IMR-90 (cell line): ENCODE measurements around the gene DOCK4. TPM values are rescaled to one million over a fixed set of nuclear protein-coding genes. Genes with fewer than 3 reads are reported as not detected.

ENCODE experiments used
- ATAC-seq: fragments of 200-7000 bp; cut with Tn5 transposase; 2 replicates; pipeline ENCODE4 v1.9.1; 2020; ENCODE audit warnings: low read depth, mild to moderate bottlenecking, moderate library complexity
- BruUV-seq: library from RNA; stranded (reverse); fragments of 400-500 nt; replicated peaks from 2 replicates; lab custom pipeline; 2021; lab: Mats Ljungman, UMichigan
- CTCF ChIA-PET: fragments of 300-600 bp; formaldehyde crosslinking; extraction: SDS; loops from one replicate; lab custom pipeline; 2021; ENCODE audit warnings: antibody characterized with exemption; lab: Yijun Ruan, JAX
- POLR2A ChIA-PET: fragments of 300-600 bp; sonication (Branson Sonifier 250); formaldehyde crosslinking; loops from one replicate; lab custom pipeline; 2022; ENCODE audit warnings: antibody characterized with exemption; ENCODE audit not compliant: unreplicated experiment; lab: Charles Lee
- DNase-seq: peaks from one replicate; pipeline ENCODE4 v3.0.0; 2013
- H2AFZ ChIP-seq: replicated peaks from 2 replicates; pipeline ENCODE3; 2013; ENCODE audit warnings: low read length, mild to moderate bottlenecking; ENCODE audit not compliant: poor library complexity
- H2AK5ac ChIP-seq: 2 replicates; pipeline ENCODE4 v1.6.1; 2013; ENCODE audit warnings: low read depth, low read length, inconsistent platforms
- H2AK9ac ChIP-seq: replicated peaks from 2 replicates; pipeline ENCODE3; 2013; ENCODE audit warnings: mild to moderate bottlenecking, low read depth, low read length, moderate library complexity; ENCODE audit not compliant: poor library complexity
- H2BK120ac ChIP-seq: 2 replicates; pipeline ENCODE4 v1.6.1; 2013; ENCODE audit warnings: low read depth, low read length, inconsistent platforms
- H2BK15ac ChIP-seq: 3 replicates; pipeline ENCODE4 v1.6.1; 2013; ENCODE audit warnings: low read depth, low read length, inconsistent platforms
- H2BK20ac ChIP-seq: 2 replicates; pipeline ENCODE4 v1.6.1; 2013; ENCODE audit warnings: low read depth, mild to moderate bottlenecking, inconsistent platforms, low read length, moderate library complexity
- H2BK5ac ChIP-seq: 2 replicates; pipeline ENCODE4 v1.6.1; 2013; ENCODE audit warnings: mild to moderate bottlenecking, low read depth, low read length, inconsistent platforms; ENCODE audit not compliant: poor library complexity, severe bottlenecking
- H3K14ac ChIP-seq: replicated peaks from 2 replicates; pipeline ENCODE4 v1.6.1; 2013; ENCODE audit warnings: low read depth, low read length, inconsistent platforms
- H3K18ac ChIP-seq: 2 replicates; pipeline ENCODE4 v1.6.1; 2013; ENCODE audit warnings: low read depth, low read length, control low read depth
- H3K23ac ChIP-seq: 2 replicates; pipeline ENCODE4 v1.6.1; 2013; ENCODE audit warnings: low read depth, low read length, inconsistent platforms
- H3K27ac ChIP-seq: 2 replicates; pipeline ENCODE4 v1.5.1; 2013; ENCODE audit warnings: mild to moderate bottlenecking, control low read depth, low read length; ENCODE audit not compliant: insufficient read depth
- H3K27me3 ChIP-seq: 2 replicates; pipeline ENCODE4 v1.6.1; 2013; ENCODE audit warnings: low read length; ENCODE audit not compliant: control insufficient read depth, insufficient read depth
- H3K36me3 ChIP-seq: 2 replicates; pipeline ENCODE4 v1.6.1; 2013; ENCODE audit warnings: low read length, mixed read lengths; ENCODE audit not compliant: control insufficient read depth, insufficient read depth
- H3K4ac ChIP-seq: 2 replicates; pipeline ENCODE4 v1.6.1; 2013; ENCODE audit warnings: low read depth, low read length, inconsistent platforms
- H3K4me1 ChIP-seq: 2 replicates; pipeline ENCODE4 v1.6.1; 2013; ENCODE audit warnings: low read length, mixed read lengths; ENCODE audit not compliant: control insufficient read depth, insufficient read depth
- H3K4me2 ChIP-seq: 2 replicates; pipeline ENCODE4 v1.6.1; 2013; ENCODE audit warnings: low read depth, mild to moderate bottlenecking, control low read depth, low read length, moderate library complexity
- H3K4me3 ChIP-seq: 2 replicates; pipeline ENCODE4 v1.5.1; 2013; ENCODE audit warnings: low read depth, mild to moderate bottlenecking, control low read depth, low read length, moderate library complexity; ENCODE audit not compliant: insufficient read depth
- H3K56ac ChIP-seq: 2 replicates; pipeline ENCODE4 v1.6.1; 2013; ENCODE audit warnings: low read length, inconsistent platforms; ENCODE audit not compliant: insufficient read depth; ENCODE audit errors: extremely low read depth
- H3K79me1 ChIP-seq, 2 experiments: 2 replicates each; pipeline ENCODE4 v1.6.1; 2013; ENCODE audit warnings: low read length in 2 of 2, inconsistent platforms in 1 of 2, low read depth in 1 of 2
- H3K9ac ChIP-seq: 2 replicates; pipeline ENCODE4 v1.6.1; 2013; ENCODE audit warnings: low read depth, low read length, control low read depth
- H3K9me1 ChIP-seq: 2 replicates; pipeline ENCODE4 v1.6.1; 2013; ENCODE audit warnings: low read length, inconsistent platforms; ENCODE audit not compliant: insufficient read depth
- H3K9me3 ChIP-seq: 2 replicates; pipeline ENCODE4 v1.6.1; 2013; ENCODE audit warnings: low read length; ENCODE audit not compliant: control insufficient read depth, insufficient read depth
- H4K20me1 ChIP-seq: 2 replicates; pipeline ENCODE4 v1.6.1; 2013; ENCODE audit warnings: low read length, inconsistent platforms; ENCODE audit not compliant: insufficient read depth
- H4K5ac ChIP-seq: 2 replicates; pipeline ENCODE4 v1.6.1; 2013; ENCODE audit warnings: mild to moderate bottlenecking, low read depth, low read length, control low read depth
- H4K8ac ChIP-seq, 2 experiments: 2 replicates each; pipeline ENCODE4 v1.6.1; 2013; ENCODE audit warnings: low read depth in 2 of 2, low read length in 2 of 2, control low read depth in 1 of 2, inconsistent platforms in 1 of 2
- H4K91ac ChIP-seq: 2 replicates; pipeline ENCODE4 v1.6.1; 2013; ENCODE audit warnings: low read depth, low read length, inconsistent platforms; ENCODE audit not compliant: insufficient read depth
- BHLHE40 ChIP-seq: fragments of 150-350 bp; IDR thresholded peaks from 2 replicates; pipeline ENCODE4 v1.6.1; 2016; ENCODE audit warnings: mild to moderate bottlenecking, low read depth, low read length
- CEBPB ChIP-seq: IDR thresholded peaks from 2 replicates; pipeline ENCODE4 v1.6.1; 2012; ENCODE audit warnings: low read depth, low read length, improper control_type of control experiment
- ELK1 ChIP-seq: fragments of 150-350 bp; IDR thresholded peaks from 2 replicates; pipeline ENCODE4 v1.6.1; 2016; ENCODE audit warnings: low read depth, mild to moderate bottlenecking, low read length, moderate library complexity, borderline replicate concordance
- FOS ChIP-seq: fragments of 150-350 bp; IDR thresholded peaks from 2 replicates; pipeline ENCODE4 v1.6.1; 2016; ENCODE audit warnings: low read depth, low read length
- MAFK ChIP-seq: IDR thresholded peaks from 2 replicates; pipeline ENCODE4 v1.6.1; 2012; ENCODE audit warnings: low read depth, low read length, improper control_type of control experiment
- MXI1 ChIP-seq: IDR thresholded peaks from 2 replicates; pipeline ENCODE4 v1.6.1; 2012; ENCODE audit warnings: low read depth, mild to moderate bottlenecking, low read length, moderate library complexity, borderline replicate concordance
- NFE2L2 ChIP-seq: fragments of 150-350 bp; IDR thresholded peaks from 2 replicates; pipeline ENCODE4 v1.6.1; 2016; ENCODE audit warnings: low read depth, mild to moderate bottlenecking, low read length
- RAD21 ChIP-seq: IDR thresholded peaks from 2 replicates; pipeline ENCODE4 v1.6.1; 2012; ENCODE audit warnings: low read length, improper control_type of control experiment
- RFX5 ChIP-seq: IDR thresholded peaks from 2 replicates; pipeline ENCODE4 v1.8.0; 2012; ENCODE audit warnings: low read depth, mild to moderate bottlenecking, low read length, moderate library complexity
- SMC3 ChIP-seq: fragments of 150-350 bp; IDR thresholded peaks from 2 replicates; pipeline ENCODE4 v1.6.1; 2016; ENCODE audit warnings: low read depth, mild to moderate bottlenecking, antibody characterized with exemption, low read length, moderate library complexity
- USF2 ChIP-seq: fragments of 150-350 bp; IDR thresholded peaks from 2 replicates; pipeline ENCODE4 v1.6.1; 2017; ENCODE audit warnings: mild to moderate bottlenecking, antibody characterized with exemption, low read length, low read depth
- WGBS, 2 experiments: methylation state at CpG; one replicate each; pipeline versions ENCODE4 v1.1.5 to v1.1.7; 2013; ENCODE audit warnings: missing lambda C conversion rate in 2 of 2; ENCODE audit not compliant: insufficient read length in 1 of 2; ENCODE audit errors: extremely low coverage in 2 of 2; 5-methylcytosine and 5-hydroxymethylcytosine counted together
- dilution Hi-C: fragments of 300-500 bp; cut with HindIII; formaldehyde crosslinking; loops from one replicate; pipeline ENCODE4 v1.14.3; 2018; ENCODE audit warnings: low sequenced_read_pairs; ENCODE audit not compliant: unreplicated experiment
- in situ Hi-C: fragments of 300-500 bp; cut with MboI; formaldehyde crosslinking; loops from 3 replicates; pipeline ENCODE4 v1.14.3; 2019; ENCODE audit warnings: low sequenced_read_pairs, inconsistent platforms, mixed read lengths
- intact Hi-C: fragments of 100-400 bp; cut with micrococcal nuclease; formaldehyde crosslinking; loops from 2 replicates; pipeline ENCODE4 v1.10.0; 2022
- polyA plus RNA-seq, 3 experiments: library from polyadenylated mRNA; depleted of rRNA; stranded (reverse); fragments of >200 nt; gene quantifications; 2 replicates each; pipeline ENCODE4 v1.2.3, GENCODE V29; 2012; ENCODE audit warnings: low replicate concordance in 1 of 3
- total RNA-seq: library from RNA; depleted of rRNA; stranded (reverse); fragments of >200 nt; gene quantifications from 2 replicates; pipeline ENCODE4 v1.2.3, GENCODE V29; 2012

Gene DOCK4
- total and polyA plus RNA-seq, 2 of the 4 experiments (the other 2 are of a cell fraction), result 4.4 to 12.2 TPM

DNA sequence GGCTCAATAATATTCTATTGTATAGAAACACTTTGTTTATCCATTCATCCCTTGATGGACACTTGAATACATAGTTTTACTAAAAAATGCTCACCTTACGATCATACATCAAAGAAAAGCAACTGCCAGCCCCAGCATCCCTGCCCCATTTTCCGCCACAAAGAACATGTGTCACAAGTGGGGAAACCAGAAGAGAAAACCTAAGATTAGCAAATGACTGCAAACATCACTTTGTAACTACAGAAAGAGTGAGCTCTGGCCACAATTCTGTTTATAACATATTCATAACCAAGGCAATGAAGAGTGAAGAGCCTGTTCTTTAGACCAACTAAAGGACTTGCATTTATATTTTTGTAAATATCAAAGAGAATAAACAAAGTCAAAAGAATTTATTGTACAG is 89.8 kb downstream of the DOCK4 start:
- no peaks in the 10 kb centered on the region for H3K27me3 ChIP-seq
- H3K18ac ChIP-seq, result no peak overlapping the region
- H3K27ac ChIP-seq, result no peak overlapping the region
- no peak overlapping the region for H3K9ac ChIP-seq
- BruUV-seq, result no TSS peak
- DNase-seq, result no peak
- H3K9me1 ChIP-seq, result no peaks in the 10 kb centered on the region
- no peak overlapping the region for H2AK5ac ChIP-seq
- H2BK5ac ChIP-seq, result no peak overlapping the region
- no peaks in the 10 kb centered on the region for H3K36me3 ChIP-seq
- H3K9me3 ChIP-seq, result no peaks in the 10 kb centered on the region
- H3K79me1 ChIP-seq, result peaks cover 5 to 15% of the 10 kb centered on the region in 2 experiments; a peak in 3 of 4 replicates
- no CpG with 5 or more reads among the region's 2 CpGs for WGBS, 2 experiments
- TF ChIP-seq ELK1 (no peak), BHLHE40 (no peak), MXI1 (no peak), RAD21 (no peak), FOS (no peak), CEBPB (no peak), MAFK (no peak), USF2 (no peak), SMC3 (no peak), RFX5 (no peak), NFE2L2 (no peak)
- H2AK9ac ChIP-seq, result no peak overlapping the region
- H2BK120ac ChIP-seq, result no peak overlapping the region
- no peak overlapping the region for H4K8ac ChIP-seq
- no peaks in the 10 kb centered on the region for H3K4me1 ChIP-seq
- in situ Hi-C loops, result no loop called here
- no peak overlapping the region for H4K5ac ChIP-seq
- no peak overlapping the region for H3K4ac ChIP-seq
- no peak overlapping the region for H3K4me3 ChIP-seq
- ChIA-PET POLR2A (no interaction called here), CTCF (no interaction called here)
- H4K91ac ChIP-seq, result no peak overlapping the region
- intact Hi-C loops, result loop anchor here (5.0 kb wide), 1 partner anchor 46 kb away; no protein-coding TSS in a partner anchor
- no peak overlapping the region for H2AFZ ChIP-seq
- no peak for ATAC-seq
- no peak overlapping the region for H3K14ac ChIP-seq
- H3K4me2 ChIP-seq, result no peak overlapping the region
- H3K23ac ChIP-seq, result no peak overlapping the region
- H3K56ac ChIP-seq, result no peak overlapping the region
- no peaks in the 10 kb centered on the region for H4K20me1 ChIP-seq
- no peak overlapping the region for H2BK15ac ChIP-seq
- no peak overlapping the region for H2BK20ac ChIP-seq
- dilution Hi-C loops, result no loop called here
